ENCODE measurements around the gene FAM53A.

DNA sequence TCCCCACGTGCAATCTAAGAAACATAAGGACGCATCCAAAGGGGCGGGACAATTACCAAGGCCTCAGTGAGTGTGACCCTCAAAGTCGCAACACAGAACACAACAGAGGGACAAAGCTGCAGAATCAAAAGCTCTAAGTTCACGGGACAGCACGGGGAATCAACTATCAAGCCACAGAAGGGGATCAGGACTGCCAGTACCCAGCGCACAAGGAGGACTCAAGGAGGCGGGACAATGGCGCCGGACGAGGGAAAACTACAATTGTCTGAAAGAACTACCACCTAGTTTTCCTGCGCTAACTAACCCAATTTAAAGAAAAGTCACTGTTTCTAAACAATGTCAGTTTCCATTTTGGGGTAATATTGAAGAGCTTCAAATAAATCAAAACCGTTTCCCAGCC lies 1.3 kb downstream of the FAM53A start:
- no peak for TF ChIP-seq POLR2A (IDR thresholded peaks at IDR 0.05)
- TF ChIP-seq, protein P1, sequence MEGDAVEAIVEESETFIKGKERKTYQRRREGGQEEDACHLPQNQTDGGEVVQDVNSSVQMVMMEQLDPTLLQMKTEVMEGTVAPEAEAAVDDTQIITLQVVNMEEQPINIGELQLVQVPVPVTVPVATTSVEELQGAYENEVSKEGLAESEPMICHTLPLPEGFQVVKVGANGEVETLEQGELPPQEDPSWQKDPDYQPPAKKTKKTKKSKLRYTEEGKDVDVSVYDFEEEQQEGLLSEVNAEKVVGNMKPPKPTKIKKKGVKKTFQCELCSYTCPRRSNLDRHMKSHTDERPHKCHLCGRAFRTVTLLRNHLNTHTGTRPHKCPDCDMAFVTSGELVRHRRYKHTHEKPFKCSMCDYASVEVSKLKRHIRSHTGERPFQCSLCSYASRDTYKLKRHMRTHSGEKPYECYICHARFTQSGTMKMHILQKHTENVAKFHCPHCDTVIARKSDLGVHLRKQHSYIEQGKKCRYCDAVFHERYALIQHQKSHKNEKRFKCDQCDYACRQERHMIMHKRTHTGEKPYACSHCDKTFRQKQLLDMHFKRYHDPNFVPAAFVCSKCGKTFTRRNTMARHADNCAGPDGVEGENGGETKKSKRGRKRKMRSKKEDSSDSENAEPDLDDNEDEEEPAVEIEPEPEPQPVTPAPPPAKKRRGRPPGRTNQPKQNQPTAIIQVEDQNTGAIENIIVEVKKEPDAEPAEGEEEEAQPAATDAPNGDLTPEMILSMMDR (IDR thresholded peaks at IDR 0.05 in 8 of 11, conservative IDR thresholded peaks at IDR 0.05 in 3 of 11): no peak
